B cell (primary cell): ENCODE results near the gene NCAM1.
"Not testable (repeated sequence)": the region's sequence is repeated elsewhere in the genome, so short reads cannot be mapped to it uniquely, and the experiment has no call there.

Experiments
- CTCF ChIP-seq: fragments of 200-600 bp; IDR thresholded peaks from one replicate; pipeline ENCODE4 v1.8.0; 2022; ENCODE audit warnings: antibody characterized with exemption, mild to moderate bottlenecking
- EZH2 ChIP-seq: IDR thresholded peaks from 2 replicates; pipeline ENCODE4 v1.6.1; 2012; ENCODE audit warnings: borderline replicate concordance, low read depth, mild to moderate bottlenecking, moderate library complexity, low read length; ENCODE audit not compliant: insufficient read depth, poor library complexity, severe bottlenecking

GRCh38 chr11:113053042-113053441, 91.8 kb downstream of the NCAM1 start:
- TF ChIP-seq CTCF, EZH2: not testable (repeated sequence)
